ENCODE results near the gene LARP4.
A peak's percentile ranks its signal among the peaks of the same experiment; 100 is the strongest.
"Not testable (repeated sequence)": the region's sequence is repeated elsewhere in the genome, so short reads cannot be mapped to it uniquely, and the experiment has no call there.

The LARP4 gene

DNA sequence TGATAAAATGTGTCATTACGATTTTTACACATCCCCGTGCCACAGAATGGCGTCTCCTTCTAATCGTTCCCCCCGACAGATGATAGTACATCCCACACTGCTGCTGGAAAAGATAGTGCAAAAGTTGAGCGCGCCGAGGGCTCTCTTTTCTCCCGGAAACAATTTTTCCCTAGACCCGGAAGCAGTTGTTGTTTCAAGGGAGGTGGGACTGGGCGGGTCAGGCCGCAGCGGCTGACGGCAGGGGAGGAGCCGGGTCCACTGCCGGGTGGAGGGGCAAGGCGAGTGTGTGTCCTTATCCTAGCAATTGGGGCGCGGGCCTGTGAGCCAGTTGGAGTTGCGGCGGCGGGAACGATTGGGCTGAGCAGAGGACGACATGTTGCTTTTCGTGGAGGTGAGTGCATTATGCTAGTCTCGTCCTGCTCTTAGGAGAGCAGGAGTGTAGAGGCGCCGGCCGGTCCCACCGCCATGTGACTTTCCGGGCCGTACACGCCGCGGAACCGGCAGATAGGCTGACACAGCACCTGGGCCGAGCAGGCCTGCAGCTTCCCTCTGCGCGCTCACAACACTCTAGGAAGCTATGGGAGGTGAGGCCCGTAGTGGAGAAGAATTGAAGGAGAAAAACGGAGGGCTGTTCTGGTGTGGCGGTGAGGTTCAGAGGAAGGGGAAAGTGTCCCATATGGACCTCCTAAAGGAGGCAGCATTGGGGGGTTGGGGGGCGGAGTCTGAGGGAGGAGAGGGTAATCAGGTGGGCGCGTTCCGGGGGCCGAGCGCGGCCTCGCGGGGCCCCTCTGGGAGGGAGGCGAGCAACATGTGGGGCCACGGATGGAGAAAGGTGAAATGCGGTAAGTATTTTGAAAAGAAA lies at the start of gene LARP4:
Gene LARP4 (plus strand): TSS at position 248 of the 862 bp plus-strand sequence. CDS start 126 bp downstream, at position 374.
- Histone ChIP-seq H3K4me1 (ENCODE audit: control insufficient read depth, insufficient read depth, low read length) (peaks cover 29% of the 10 kb centered on the region), H3K27me3 (replicated peaks; ENCODE audit: control insufficient read depth, insufficient read depth, low read length) (no peaks in the 10 kb centered on the region), H3K9me3 (ENCODE audit: control insufficient read depth, low read length) (no peaks in the 10 kb centered on the region), H3K36me3 (ENCODE audit: control insufficient read depth, insufficient read depth, low read length, severe bottlenecking) (no peaks in the 10 kb centered on the region), H3K9ac (ENCODE audit: low read length) (peak within 1 kb of the TSS; percentile 99), H3K4me3 (ENCODE audit: low read length) (peak within 1 kb of the TSS; percentile 99)
- DNase-seq (ENCODE audit: low read depth), result peak; percentile 98

GRCh38 chr12:50351120-50352043 lies 49.3 kb upstream of the LARP4 start:
- Histone ChIP-seq H3K9me3 (ENCODE audit: control insufficient read depth, low read length) (no peaks in the 10 kb centered on the region), H3K4me1 (ENCODE audit: control insufficient read depth, insufficient read depth, low read length) (peaks cover 17% of the 10 kb centered on the region), H3K36me3 (ENCODE audit: control insufficient read depth, insufficient read depth, low read length, severe bottlenecking) (no peaks in the 10 kb centered on the region), H3K27me3 (replicated peaks; ENCODE audit: control insufficient read depth, insufficient read depth, low read length) (no peaks in the 10 kb centered on the region), H3K9ac (ENCODE audit: low read length) (no peak overlapping the region), H3K4me3 (ENCODE audit: low read length) (no peak overlapping the region)
- DNase-seq (ENCODE audit: low read depth), result no peak

DNA sequence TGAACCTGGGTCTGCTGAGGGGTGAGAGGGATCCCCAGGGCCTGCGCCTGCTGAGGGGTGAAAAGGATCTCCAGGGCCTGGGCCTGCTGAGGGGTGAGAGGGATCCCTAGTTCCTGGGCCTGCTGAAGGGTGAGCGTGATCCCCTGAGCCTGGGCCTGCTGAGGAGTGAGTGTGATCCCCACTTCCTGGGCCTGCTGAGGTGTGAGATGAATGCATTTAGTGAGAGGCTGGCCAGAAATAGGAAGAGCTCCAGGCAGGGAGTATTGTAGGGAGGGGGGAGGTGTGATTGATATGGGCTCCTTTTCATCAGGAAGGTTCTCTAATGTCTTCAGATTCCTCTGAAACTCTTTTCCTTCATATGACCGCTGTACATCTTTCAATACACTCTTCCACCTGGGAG lies 47.3 kb upstream of the LARP4 start:
- no peak overlapping the region for H3K4me3 ChIP-seq (ENCODE audit: low read length)
- H3K4me1 ChIP-seq (ENCODE audit: control insufficient read depth, insufficient read depth, low read length), result peaks cover 17% of the 10 kb centered on the region
- DNase-seq (ENCODE audit: low read depth), result no peak
- H3K9me3 ChIP-seq (ENCODE audit: control insufficient read depth, low read length), result no peaks in the 10 kb centered on the region
- no peak overlapping the region for H3K9ac ChIP-seq (ENCODE audit: low read length)
- H3K27me3 ChIP-seq (replicated peaks; ENCODE audit: control insufficient read depth, insufficient read depth, low read length), result no peaks in the 10 kb centered on the region
- no peaks in the 10 kb centered on the region for H3K36me3 ChIP-seq (ENCODE audit: control insufficient read depth, insufficient read depth, low read length, severe bottlenecking)

DNA sequence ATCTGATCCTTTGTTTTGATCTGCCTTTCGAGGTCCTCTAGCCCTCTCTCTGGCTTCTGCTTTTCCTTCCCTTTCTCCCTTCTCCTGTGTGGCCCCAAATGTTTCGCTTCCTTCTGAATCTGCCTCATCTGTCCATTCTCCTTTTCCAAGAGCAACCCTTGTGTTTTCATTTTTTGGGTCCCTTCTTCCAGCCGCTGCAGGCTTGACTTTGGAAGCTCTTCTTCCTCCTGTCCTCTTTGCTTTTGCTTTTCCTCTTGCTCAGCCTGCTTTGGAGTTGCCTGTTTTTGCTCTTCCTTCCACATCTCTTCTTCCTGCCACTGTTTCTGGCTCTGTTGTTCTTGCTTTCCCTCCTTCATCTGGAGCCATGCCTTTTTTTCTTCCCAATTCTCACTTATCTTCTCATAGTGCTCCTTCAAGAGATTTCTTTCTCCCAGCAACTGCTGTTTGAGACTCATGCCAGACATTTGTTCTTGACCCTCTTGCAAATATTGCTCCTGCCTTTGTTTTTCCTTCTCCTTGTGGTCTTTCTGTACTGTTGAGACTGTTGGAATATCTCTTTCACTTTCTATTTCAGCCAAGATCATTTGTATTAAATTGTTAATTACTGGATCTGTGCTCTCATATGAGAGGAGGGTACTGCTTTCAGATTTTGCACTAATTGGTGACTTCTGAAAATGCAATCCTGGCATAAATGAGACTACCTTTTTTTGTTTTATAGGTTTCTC lies 46.7 kb upstream of the LARP4 start:
- Histone ChIP-seq H3K4me3 (ENCODE audit: low read length) (peak overlapping the region; percentile 35), H3K9ac (ENCODE audit: low read length) (peak overlapping the region; percentile 49), H3K27me3 (replicated peaks; ENCODE audit: control insufficient read depth, insufficient read depth, low read length) (no peaks in the 10 kb centered on the region), H3K9me3 (ENCODE audit: control insufficient read depth, low read length) (no peaks in the 10 kb centered on the region), H3K4me1 (ENCODE audit: control insufficient read depth, insufficient read depth, low read length) (peaks cover 17% of the 10 kb centered on the region), H3K36me3 (ENCODE audit: control insufficient read depth, insufficient read depth, low read length, severe bottlenecking) (no peaks in the 10 kb centered on the region)
- peak; percentile 59 for DNase-seq (ENCODE audit: low read depth)

DNA sequence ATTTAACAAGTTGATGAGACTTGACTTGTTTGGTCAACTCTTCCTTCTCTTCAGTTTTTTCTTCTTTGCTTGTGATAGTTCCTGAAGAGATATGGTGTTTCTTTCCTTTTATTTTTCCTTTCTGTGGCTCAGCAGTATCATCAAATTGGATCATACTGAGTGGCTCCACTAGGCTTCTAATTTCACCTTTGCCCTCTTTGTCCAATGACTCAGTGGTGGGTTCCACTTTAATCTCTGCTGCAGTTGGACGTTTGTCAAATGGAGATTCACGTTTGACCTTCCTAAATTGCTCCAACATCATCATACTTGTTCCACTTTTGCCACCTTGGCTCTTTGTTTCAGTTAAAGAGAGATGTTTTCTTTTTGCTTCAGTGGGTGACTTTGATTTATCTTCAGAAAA lies 45.8 kb upstream of the LARP4 start:
- H3K4me1 ChIP-seq (ENCODE audit: control insufficient read depth, insufficient read depth, low read length), result peaks cover 17% of the 10 kb centered on the region
- peak; percentile 5 for DNase-seq (ENCODE audit: low read depth)

GRCh38 chr12:50355365-50355764 lies 45.3 kb upstream of the LARP4 start:
- Histone ChIP-seq H3K9ac (ENCODE audit: low read length) (no peak overlapping the region), H3K4me3 (ENCODE audit: low read length) (no peak overlapping the region), H3K36me3 (ENCODE audit: control insufficient read depth, insufficient read depth, low read length, severe bottlenecking) (no peaks in the 10 kb centered on the region), H3K4me1 (ENCODE audit: control insufficient read depth, insufficient read depth, low read length) (peaks cover 17% of the 10 kb centered on the region), H3K9me3 (ENCODE audit: control insufficient read depth, low read length) (no peaks in the 10 kb centered on the region), H3K27me3 (replicated peaks; ENCODE audit: control insufficient read depth, insufficient read depth, low read length) (no peaks in the 10 kb centered on the region)
- DNase-seq (ENCODE audit: low read depth), result no peak

More for the DNA sequence above, 45.8 kb upstream of the LARP4 start:
- no peak overlapping the region for H3K9ac ChIP-seq (ENCODE audit: low read length)
- no peaks in the 10 kb centered on the region for H3K27me3 ChIP-seq (replicated peaks; ENCODE audit: control insufficient read depth, insufficient read depth, low read length)
- no peaks in the 10 kb centered on the region for H3K9me3 ChIP-seq (ENCODE audit: control insufficient read depth, low read length)
- no peaks in the 10 kb centered on the region for H3K36me3 ChIP-seq (ENCODE audit: control insufficient read depth, insufficient read depth, low read length, severe bottlenecking)
- H3K4me3 ChIP-seq (ENCODE audit: low read length), result peak overlapping the region; percentile 35

DNA sequence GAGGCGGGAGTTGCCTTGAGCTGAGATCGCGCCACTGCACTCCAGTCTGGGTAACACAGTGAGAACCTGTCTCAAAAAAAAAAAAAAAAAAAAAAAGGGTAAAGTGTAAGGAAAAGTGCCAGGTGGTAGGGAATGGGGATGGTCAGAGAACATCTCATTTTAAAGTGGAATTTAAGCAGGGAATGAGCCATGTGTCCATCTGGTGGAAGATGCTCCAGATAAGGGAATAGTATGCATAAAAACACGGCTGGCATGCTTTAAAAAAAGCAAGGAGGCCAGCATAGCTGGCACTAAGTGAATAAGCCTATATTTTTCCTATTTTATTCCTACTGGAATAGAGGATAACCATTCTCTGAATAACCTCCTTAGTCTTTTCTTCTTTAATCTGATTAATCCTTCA lies 38.0 kb upstream of the LARP4 start:
- no peaks in the 10 kb centered on the region for H3K9me3 ChIP-seq (ENCODE audit: control insufficient read depth, low read length)
- H3K36me3 ChIP-seq (ENCODE audit: control insufficient read depth, insufficient read depth, low read length, severe bottlenecking), result no peaks in the 10 kb centered on the region
- H3K9ac ChIP-seq (ENCODE audit: low read length), result no peak overlapping the region
- DNase-seq (ENCODE audit: low read depth), result no peak
- H3K27me3 ChIP-seq (replicated peaks; ENCODE audit: control insufficient read depth, insufficient read depth, low read length), result no peaks in the 10 kb centered on the region
- H3K4me3 ChIP-seq (ENCODE audit: low read length), result no peak overlapping the region
- H3K4me1 ChIP-seq (ENCODE audit: control insufficient read depth, insufficient read depth, low read length), result no peaks in the 10 kb centered on the region

DNA sequence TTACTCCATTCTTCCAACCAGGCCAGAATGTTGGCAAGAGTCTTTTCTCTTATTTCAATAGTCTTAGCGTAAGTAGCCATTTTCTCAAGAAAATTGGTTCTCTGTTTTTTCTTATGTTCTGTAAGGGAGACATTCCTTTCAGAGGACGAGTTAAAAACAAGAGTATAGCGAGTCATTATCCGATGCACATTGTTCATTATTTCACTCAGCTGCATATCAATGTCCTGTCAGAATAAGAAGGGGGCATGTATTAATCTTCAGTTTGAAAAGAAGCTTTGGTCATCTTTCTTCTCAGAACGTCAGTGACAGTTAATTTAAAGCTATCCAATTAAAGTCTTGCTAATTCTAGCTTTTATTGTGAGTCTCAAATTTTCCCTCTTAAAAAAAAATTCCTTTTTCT lies 37.5 kb upstream of the LARP4 start:
- DNase-seq (ENCODE audit: low read depth), result no peak
- Histone ChIP-seq H3K4me3 (ENCODE audit: low read length) (no peak overlapping the region), H3K9ac (ENCODE audit: low read length) (no peak overlapping the region), H3K36me3 (ENCODE audit: control insufficient read depth, insufficient read depth, low read length, severe bottlenecking) (no peaks in the 10 kb centered on the region), H3K27me3 (replicated peaks; ENCODE audit: control insufficient read depth, insufficient read depth, low read length) (no peaks in the 10 kb centered on the region), H3K9me3 (ENCODE audit: control insufficient read depth, low read length) (no peaks in the 10 kb centered on the region), H3K4me1 (ENCODE audit: control insufficient read depth, insufficient read depth, low read length) (no peaks in the 10 kb centered on the region)

DNA sequence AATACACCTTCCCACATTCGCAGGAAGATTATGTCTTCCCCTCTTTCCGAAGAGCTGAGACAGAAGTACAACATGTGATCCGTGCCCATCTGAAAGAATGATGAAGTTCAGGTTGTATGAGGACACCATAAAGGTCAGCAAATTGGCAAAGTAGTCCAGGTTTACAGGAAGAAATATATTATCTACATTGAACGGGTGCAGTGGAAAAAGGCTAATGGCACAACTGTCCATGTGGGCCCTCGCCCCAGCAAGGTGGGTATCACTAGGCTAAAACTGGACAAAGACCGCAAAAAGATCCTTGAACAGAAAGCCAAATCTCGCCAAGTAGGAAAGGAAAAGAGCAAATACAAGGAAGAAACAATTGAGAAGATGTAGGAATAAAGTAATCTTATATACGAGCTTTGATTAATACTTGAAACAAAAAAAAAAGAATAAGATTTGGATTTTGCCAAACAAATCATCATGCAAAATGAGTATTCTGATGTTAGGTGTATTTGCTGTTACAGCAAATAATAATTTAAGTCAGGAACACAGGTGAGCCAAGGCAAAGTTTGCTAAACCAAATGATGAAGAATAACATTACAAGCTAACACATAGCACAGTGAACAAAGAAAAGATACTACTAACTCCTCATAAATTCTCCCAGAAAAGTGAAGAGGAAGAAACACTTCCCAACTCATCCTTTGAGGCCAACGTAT lies 34.8 kb upstream of the LARP4 start:
- H3K9ac ChIP-seq (ENCODE audit: low read length), result no peak overlapping the region
- no peaks in the 10 kb centered on the region for H3K27me3 ChIP-seq (replicated peaks; ENCODE audit: control insufficient read depth, insufficient read depth, low read length)
- H3K36me3 ChIP-seq (ENCODE audit: control insufficient read depth, insufficient read depth, low read length, severe bottlenecking), result no peaks in the 10 kb centered on the region
- H3K4me3 ChIP-seq (ENCODE audit: low read length), result no peak overlapping the region
- H3K4me1 ChIP-seq (ENCODE audit: control insufficient read depth, insufficient read depth, low read length), result no peaks in the 10 kb centered on the region
- no peaks in the 10 kb centered on the region for H3K9me3 ChIP-seq (ENCODE audit: control insufficient read depth, low read length)
- DNase-seq (ENCODE audit: low read depth), result no peak

DNA sequence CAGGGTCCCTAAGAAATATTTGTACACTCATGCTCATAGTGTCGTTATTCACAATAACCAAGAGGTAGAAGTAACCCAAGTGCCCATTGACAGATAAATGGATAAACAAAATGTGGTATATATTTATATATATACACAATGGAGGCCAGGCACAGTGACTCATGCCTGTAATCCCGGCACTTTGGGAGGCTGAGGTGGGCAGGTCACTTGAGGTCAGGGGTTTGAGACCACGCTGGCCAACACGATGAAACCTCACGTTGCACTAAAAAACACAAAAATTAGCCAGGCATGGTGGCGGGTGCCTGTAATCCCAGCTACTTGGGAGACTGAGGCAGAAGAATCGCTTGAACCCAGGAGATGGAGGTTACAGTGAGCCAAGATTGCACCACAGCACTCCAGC lies 30.0 kb upstream of the LARP4 start:
- H3K27me3 ChIP-seq (replicated peaks; ENCODE audit: control insufficient read depth, insufficient read depth, low read length); DNase-seq (ENCODE audit: low read depth); H3K9ac ChIP-seq (ENCODE audit: low read length); H3K4me1 ChIP-seq (ENCODE audit: control insufficient read depth, insufficient read depth, low read length); H3K9me3 ChIP-seq (ENCODE audit: control insufficient read depth, low read length); H3K36me3 ChIP-seq (ENCODE audit: control insufficient read depth, insufficient read depth, low read length, severe bottlenecking); H3K4me3 ChIP-seq (ENCODE audit: low read length): not testable (repeated sequence)
